A549 treated with CpdA at 1 μM for 4 hours (cell line): ENCODE data around the gene ADAMTS14. TPM values are rescaled to one million over a fixed set of nuclear protein-coding genes. Genes with fewer than 3 reads are reported as not detected.

Source experiments
- total RNA-seq: library from RNA; stranded (reverse); fragments of 200-300 nt; extraction: Qiagen RNA extraction; gene quantifications from 5 replicates; pipeline ENCODE4 v1.2.3, GENCODE V29; 2022; ENCODE audit warnings: low read depth

ADAMTS14 gene, protein sequence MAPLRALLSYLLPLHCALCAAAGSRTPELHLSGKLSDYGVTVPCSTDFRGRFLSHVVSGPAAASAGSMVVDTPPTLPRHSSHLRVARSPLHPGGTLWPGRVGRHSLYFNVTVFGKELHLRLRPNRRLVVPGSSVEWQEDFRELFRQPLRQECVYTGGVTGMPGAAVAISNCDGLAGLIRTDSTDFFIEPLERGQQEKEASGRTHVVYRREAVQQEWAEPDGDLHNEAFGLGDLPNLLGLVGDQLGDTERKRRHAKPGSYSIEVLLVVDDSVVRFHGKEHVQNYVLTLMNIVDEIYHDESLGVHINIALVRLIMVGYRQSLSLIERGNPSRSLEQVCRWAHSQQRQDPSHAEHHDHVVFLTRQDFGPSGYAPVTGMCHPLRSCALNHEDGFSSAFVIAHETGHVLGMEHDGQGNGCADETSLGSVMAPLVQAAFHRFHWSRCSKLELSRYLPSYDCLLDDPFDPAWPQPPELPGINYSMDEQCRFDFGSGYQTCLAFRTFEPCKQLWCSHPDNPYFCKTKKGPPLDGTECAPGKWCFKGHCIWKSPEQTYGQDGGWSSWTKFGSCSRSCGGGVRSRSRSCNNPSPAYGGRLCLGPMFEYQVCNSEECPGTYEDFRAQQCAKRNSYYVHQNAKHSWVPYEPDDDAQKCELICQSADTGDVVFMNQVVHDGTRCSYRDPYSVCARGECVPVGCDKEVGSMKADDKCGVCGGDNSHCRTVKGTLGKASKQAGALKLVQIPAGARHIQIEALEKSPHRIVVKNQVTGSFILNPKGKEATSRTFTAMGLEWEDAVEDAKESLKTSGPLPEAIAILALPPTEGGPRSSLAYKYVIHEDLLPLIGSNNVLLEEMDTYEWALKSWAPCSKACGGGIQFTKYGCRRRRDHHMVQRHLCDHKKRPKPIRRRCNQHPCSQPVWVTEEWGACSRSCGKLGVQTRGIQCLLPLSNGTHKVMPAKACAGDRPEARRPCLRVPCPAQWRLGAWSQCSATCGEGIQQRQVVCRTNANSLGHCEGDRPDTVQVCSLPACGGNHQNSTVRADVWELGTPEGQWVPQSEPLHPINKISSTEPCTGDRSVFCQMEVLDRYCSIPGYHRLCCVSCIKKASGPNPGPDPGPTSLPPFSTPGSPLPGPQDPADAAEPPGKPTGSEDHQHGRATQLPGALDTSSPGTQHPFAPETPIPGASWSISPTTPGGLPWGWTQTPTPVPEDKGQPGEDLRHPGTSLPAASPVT
- total RNA-seq = 0.07 to 0.13 TPM (median 0.10 TPM) in 5 replicates

DNA sequence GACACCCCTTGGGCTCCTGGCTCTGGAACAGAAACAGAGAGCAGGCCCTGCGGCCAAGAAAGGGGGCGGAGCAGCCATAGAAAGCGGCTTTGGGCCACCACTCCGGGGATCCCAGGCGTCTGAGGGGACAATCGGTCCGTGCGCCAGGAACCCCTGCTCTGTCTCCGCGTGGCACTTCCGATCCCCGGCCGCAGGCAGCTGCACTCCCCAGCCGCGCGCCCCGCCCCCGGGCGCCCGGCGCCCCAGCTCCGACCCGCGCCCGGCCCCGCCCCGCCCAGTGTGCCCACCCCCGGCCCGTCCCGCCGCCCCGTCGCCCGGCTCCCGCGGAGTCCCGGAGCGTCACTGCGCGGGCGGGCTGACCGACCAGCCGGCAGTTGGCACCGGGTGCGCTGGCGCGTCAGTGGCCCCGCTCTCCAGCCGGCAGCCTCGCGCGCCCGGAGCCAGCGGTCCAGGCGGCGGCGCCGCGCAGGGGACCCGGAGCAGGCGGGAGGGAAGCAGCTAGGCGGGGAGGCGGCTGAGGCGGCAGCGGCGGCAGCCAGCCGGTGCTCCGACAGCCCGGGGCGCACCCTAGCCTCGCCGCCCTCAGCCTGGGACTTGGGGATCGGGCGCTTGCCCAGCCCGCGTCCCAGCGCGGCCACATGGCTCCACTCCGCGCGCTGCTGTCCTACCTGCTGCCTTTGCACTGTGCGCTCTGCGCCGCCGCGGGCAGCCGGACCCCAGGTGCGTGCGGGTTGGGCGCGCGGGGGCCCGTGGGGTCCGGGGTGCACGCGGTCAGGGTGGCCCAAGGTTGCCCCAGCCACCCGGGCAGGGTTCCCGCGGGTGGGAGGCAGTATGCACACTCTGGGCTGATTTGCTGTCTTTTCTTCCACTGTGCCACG is at the start of gene ADAMTS14:
Gene ADAMTS14 (plus strand): TSS at position 342 of the 878 bp plus-strand sequence. CDS start 297 bp downstream, at position 639.

GRCh38 chr10:70785190-70785589 is 112.9 kb downstream of the ADAMTS14 start, which contains the start of gene TBATA:
Gene TBATA, minus strand, starts transcription at chr10:70785377. Its CDS starts 1,998 bp downstream, at chr10:70783379.

Other genes starting within 250 kb of the ADAMTS14 start
- not detected in 5 replicates for gene NODAL, start 230.8 kb upstream of the ADAMTS14 start, total RNA-seq
- gene PALD1, start 193.7 kb upstream of the ADAMTS14 start, total RNA-seq = 5.5 to 7.8 TPM (median 6.9 TPM) in 5 replicates
- gene PRF1, start 69.8 kb upstream of the ADAMTS14 start, total RNA-seq = 0.05 TPM in 1 of 5 replicates, not detected in the others
- gene TBATA, start 112.9 kb downstream of the ADAMTS14 start, total RNA-seq = not detected in 5 replicates
- 26.8 to 37.4 TPM (median 27.9 TPM) in 5 replicates for gene SGPL1, start 143.4 kb downstream of the ADAMTS14 start, total RNA-seq
- 164 to 263 TPM (median 241 TPM) in 5 replicates for gene PCBD1, start 216.1 kb downstream of the ADAMTS14 start, total RNA-seq